Measurements from ENCODE around the gene FAM234A.

GRCh38 chr16:254461-254860, 19.8 kb downstream of the FAM234A start:
- TF ChIP-seq CTCF (IDR thresholded peaks at IDR 0.05) (no peak), POLR2A (IDR thresholded peaks at IDR 0.05) (no peak)

All from Peyer's patch (tissue), 4 donors.